ENCODE results near the gene NTHL1. TPM values are rescaled to one million over a fixed set of nuclear protein-coding genes. Genes with fewer than 3 reads are reported as not detected.

Gene NTHL1
- total and polyA plus RNA-seq, 9 donors = 1.9 to 38.1 (median 23.9) TPM

DNA sequence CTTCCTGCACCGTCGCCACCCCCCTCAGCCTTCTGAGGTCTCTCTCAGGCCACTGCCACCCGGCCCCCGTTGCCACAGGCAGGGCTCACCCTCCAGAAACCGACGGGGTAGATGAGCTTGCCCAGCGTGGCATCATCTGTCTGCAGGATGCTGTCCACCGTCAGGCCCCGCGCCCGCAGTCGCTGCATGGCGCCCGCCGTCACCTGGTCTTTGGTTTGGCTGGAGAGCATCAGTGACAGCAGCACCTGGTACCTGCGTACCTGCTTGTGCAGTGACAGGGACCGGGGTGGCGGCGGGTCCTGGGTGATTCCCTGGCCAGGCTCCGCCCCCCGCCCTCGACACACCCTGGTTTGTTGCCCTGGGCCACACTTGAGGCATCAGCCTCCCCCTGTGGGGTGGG lies 3.1 kb downstream of the NTHL1 start:
- Histone ChIP-seq H3K27ac (no peak overlapping the region), H3K9me3 (no peaks in the 10 kb centered on the region), H3K27me3 (no peaks in the 10 kb centered on the region), H3K4me3 (no peak overlapping the region), H3K4me1 (ENCODE audit: insufficient read depth) (peaks cover 31% of the 10 kb centered on the region), H3K36me3 (no peaks in the 10 kb centered on the region)
- no peak for DNase-seq
- intact Hi-C loops (cut with DNase I) = no loop called here
- 85 to 95% (median 93%) methylated on average over 22 of the region's 22 CpGs for WGBS, 3 donors
- TF ChIP-seq EP300 (IDR thresholded peaks at IDR 0.05) = no peak
- TF ChIP-seq, protein P1, sequence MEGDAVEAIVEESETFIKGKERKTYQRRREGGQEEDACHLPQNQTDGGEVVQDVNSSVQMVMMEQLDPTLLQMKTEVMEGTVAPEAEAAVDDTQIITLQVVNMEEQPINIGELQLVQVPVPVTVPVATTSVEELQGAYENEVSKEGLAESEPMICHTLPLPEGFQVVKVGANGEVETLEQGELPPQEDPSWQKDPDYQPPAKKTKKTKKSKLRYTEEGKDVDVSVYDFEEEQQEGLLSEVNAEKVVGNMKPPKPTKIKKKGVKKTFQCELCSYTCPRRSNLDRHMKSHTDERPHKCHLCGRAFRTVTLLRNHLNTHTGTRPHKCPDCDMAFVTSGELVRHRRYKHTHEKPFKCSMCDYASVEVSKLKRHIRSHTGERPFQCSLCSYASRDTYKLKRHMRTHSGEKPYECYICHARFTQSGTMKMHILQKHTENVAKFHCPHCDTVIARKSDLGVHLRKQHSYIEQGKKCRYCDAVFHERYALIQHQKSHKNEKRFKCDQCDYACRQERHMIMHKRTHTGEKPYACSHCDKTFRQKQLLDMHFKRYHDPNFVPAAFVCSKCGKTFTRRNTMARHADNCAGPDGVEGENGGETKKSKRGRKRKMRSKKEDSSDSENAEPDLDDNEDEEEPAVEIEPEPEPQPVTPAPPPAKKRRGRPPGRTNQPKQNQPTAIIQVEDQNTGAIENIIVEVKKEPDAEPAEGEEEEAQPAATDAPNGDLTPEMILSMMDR (IDR thresholded peaks at IDR 0.05) = no peak
- TF ChIP-seq POLR2A (IDR thresholded peaks at IDR 0.05) = no peak

DNA sequence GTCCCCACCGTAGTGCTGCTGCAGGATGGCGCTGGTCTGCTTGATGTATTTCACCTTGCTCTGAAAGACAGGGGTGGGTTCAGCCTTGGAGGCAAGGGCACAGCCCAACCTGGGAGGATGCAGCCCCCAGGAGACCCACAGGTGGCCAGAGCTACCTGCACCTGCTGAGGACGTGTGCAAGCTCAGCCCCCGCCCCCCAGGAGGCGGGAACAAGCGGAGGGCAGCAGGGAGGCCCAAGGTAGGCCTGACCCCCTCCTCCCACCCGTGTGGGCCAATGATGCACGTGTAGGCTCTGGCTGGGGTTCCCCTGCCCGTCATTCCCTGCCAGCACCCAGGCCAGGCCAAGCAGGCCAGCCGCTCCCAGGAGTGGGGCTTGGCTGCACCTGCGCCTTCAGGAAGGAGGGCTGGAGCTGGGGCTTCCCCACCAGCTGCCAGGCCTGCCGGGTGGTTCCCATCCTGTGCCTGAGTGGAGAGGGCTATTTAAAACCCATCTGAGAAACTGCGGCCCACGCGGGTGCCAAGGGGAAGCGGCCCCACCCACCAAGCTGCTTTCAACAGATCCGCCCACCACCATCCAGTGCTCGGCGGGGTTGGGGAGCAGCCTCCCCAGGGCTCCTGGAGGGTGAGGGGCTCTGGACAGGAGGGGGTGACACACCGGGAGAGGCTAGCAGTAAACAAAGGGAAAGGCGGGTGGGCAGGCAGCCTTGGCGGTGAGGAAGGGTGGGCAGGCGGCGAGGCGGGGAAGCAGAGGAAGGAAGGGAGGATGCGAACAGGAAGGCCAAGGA lies 3.8 kb downstream of the NTHL1 start:
- Histone ChIP-seq H3K4me1 (ENCODE audit: insufficient read depth) (peaks cover 34% of the 10 kb centered on the region), H3K9me3 (no peaks in the 10 kb centered on the region), H3K27ac (peak overlapping the region in 1 of 2 donors; percentile 32), H3K36me3 (no peaks in the 10 kb centered on the region), H3K4me3 (no peak overlapping the region), H3K27me3 (no peaks in the 10 kb centered on the region)
- intact Hi-C loops (cut with DNase I) = no loop called here
- no peak for DNase-seq
- TF ChIP-seq POLR2A (IDR thresholded peaks at IDR 0.05) (no peak), EP300 (IDR thresholded peaks at IDR 0.05) (no peak)
- TF ChIP-seq, protein P1 (IDR thresholded peaks at IDR 0.05) = no peak
- 73 to 83% (median 75%) methylated on average over 24 to 26 of the region's 26 CpGs for WGBS, 3 donors

- Histone ChIP-seq H3K36me3 (no peaks in the 10 kb centered on the region), H3K27ac (peak overlapping the region in 1 of 2 donors; percentile 32), H3K9me3 (no peaks in the 10 kb centered on the region), H3K27me3 (no peaks in the 10 kb centered on the region), H3K4me3 (no peak overlapping the region), H3K4me1 (ENCODE audit: insufficient read depth) (peaks cover 36% of the 10 kb centered on the region)
- 75 to 84% (median 83%) methylated on average over 11 of the region's 11 CpGs for WGBS, 3 donors
- intact Hi-C loops (cut with DNase I) = no loop called here
- no peak for DNase-seq
- TF ChIP-seq POLR2A (IDR thresholded peaks at IDR 0.05) (no peak), EP300 (IDR thresholded peaks at IDR 0.05) (no peak)
- TF ChIP-seq, protein P1 (IDR thresholded peaks at IDR 0.05) = no peak
Measured at GRCh38 chr16:2042986-2043666, 4.5 kb downstream of the NTHL1 start.

GRCh38 chr16:2042171-2042985 lies 5.3 kb downstream of the NTHL1 start:
- Histone ChIP-seq H3K36me3 (no peaks in the 10 kb centered on the region), H3K27ac (peak overlapping the region; percentile 57 to 75), H3K9me3 (no peaks in the 10 kb centered on the region), H3K4me3 (no peak overlapping the region), H3K4me1 (ENCODE audit: insufficient read depth) (peaks cover 43% of the 10 kb centered on the region), H3K27me3 (no peaks in the 10 kb centered on the region)
- WGBS, 3 donors = 54 to 65% (median 64%) methylated on average over 10 to 22 of the region's 22 CpGs
- TF ChIP-seq, protein P1 (IDR thresholded peaks at IDR 0.05) = no peak
- TF ChIP-seq EP300 (IDR thresholded peaks at IDR 0.05) (no peak), POLR2A (IDR thresholded peaks at IDR 0.05) (no peak)
- peak in 4 of 5 donors; percentile 57 to 75 (median 64) for DNase-seq
- intact Hi-C loops (cut with DNase I) = no loop called here

Data from ovary (tissue), 9 donors.